Hepatocyte (in vitro differentiated cells): ENCODE results near the gene SLC26A6.

Experiments
- EZH2phosphoT487 ChIP-seq: fragments of 200-600 bp; sonication (generic); IDR thresholded peaks from one replicate; pipeline ENCODE4 v1.6.1; 2018; ENCODE audit warnings: antibody characterized with exemption, mild to moderate bottlenecking, low read depth, moderate library complexity; ENCODE audit not compliant: unreplicated experiment, severe bottlenecking
- TF ChIP-seq, protein P1 (sequence below): fragments of 200-600 bp; sonication (generic); IDR thresholded peaks from 2 replicates; pipeline ENCODE4 v1.5.1; 2016; ENCODE audit warnings: antibody characterized with exemption, mild to moderate bottlenecking; ENCODE audit not compliant: poor library complexity

DNA sequence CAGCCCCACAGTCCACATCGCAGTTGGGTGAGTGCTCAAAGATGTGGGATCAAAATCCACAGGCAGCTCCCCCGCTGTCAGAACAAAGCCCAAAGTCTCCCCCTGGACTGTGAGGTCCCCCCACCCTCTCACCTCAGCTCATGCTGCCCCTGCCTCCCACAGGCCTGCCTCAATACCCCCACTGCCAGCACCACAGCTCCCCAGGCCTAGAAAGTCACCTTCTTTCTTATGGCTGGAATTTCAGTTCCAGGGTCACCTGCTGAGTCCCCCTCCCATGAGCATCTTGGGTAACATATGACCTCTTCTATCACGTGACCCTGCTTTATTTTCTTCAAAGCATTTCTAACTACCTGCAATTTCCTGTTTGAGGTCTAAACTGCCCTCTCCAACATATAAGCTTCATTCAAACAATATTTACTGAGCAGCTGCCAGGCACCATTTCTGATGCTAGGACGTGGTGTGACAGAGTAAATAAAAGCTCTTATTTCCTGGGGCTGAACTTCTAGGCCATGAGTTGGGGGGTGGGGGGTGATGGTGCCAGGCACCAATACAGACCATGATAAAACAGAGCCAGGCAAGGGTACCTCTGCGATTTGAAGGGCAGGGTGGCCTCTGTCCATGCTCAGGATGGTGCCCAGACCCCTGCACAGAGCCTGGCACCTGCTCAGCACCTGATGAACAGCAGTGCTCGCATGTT lies 11.3 kb downstream of the SLC26A6 start:
- TF ChIP-seq, protein P1, sequence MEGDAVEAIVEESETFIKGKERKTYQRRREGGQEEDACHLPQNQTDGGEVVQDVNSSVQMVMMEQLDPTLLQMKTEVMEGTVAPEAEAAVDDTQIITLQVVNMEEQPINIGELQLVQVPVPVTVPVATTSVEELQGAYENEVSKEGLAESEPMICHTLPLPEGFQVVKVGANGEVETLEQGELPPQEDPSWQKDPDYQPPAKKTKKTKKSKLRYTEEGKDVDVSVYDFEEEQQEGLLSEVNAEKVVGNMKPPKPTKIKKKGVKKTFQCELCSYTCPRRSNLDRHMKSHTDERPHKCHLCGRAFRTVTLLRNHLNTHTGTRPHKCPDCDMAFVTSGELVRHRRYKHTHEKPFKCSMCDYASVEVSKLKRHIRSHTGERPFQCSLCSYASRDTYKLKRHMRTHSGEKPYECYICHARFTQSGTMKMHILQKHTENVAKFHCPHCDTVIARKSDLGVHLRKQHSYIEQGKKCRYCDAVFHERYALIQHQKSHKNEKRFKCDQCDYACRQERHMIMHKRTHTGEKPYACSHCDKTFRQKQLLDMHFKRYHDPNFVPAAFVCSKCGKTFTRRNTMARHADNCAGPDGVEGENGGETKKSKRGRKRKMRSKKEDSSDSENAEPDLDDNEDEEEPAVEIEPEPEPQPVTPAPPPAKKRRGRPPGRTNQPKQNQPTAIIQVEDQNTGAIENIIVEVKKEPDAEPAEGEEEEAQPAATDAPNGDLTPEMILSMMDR, result no peak
- no peak for TF ChIP-seq EZH2phosphoT487
